Central memory CD8-positive, alpha-beta T cell (primary cell): ENCODE measurements around the gene HRH4.
A peak's percentile ranks its signal among the peaks of the same experiment; 100 is the strongest.

ENCODE experiments used
- ATAC-seq: fragments of 150-1000 bp; cut with Tn5 transposase; replicated peaks from 2 replicates; pipeline ENCODE4 v1.10.0; 2022; ENCODE audit warnings: mild to moderate bottlenecking, moderate FRiP score, moderate number of reproducible peaks; ENCODE audit not compliant: poor library complexity, severe bottlenecking; ENCODE audit errors: extremely low read depth
- DNase-seq, 2 donors: peaks; one replicate each; pipeline ENCODE4 v3.0.0; 2021; ENCODE audit warnings: low spot score in 2 of 2
- H3K27ac Mint-ChIP-seq: one replicate; pipeline ENCODE4 v1.8.0; 2022; ENCODE audit warnings: low read depth, mild to moderate bottlenecking, moderate library complexity, mixed read lengths
- H3K27me3 Mint-ChIP-seq: one replicate; pipeline ENCODE4 v1.8.0; 2022; ENCODE audit warnings: mixed read lengths
- H3K36me3 Mint-ChIP-seq: one replicate; pipeline ENCODE4 v1.8.0; 2022; ENCODE audit warnings: mild to moderate bottlenecking, moderate library complexity, mixed read lengths; ENCODE audit not compliant: insufficient read depth
- H3K4me1 Mint-ChIP-seq: one replicate; pipeline ENCODE4 v1.8.0; 2022; ENCODE audit warnings: mixed read lengths
- H3K4me3 Mint-ChIP-seq: one replicate; pipeline ENCODE4 v1.8.0; 2022; ENCODE audit warnings: mild to moderate bottlenecking, moderate library complexity, mixed read lengths
- H3K9me3 Mint-ChIP-seq: one replicate; pipeline ENCODE4 v1.8.0; 2022; ENCODE audit warnings: mixed read lengths

The HRH4 gene

DNA sequence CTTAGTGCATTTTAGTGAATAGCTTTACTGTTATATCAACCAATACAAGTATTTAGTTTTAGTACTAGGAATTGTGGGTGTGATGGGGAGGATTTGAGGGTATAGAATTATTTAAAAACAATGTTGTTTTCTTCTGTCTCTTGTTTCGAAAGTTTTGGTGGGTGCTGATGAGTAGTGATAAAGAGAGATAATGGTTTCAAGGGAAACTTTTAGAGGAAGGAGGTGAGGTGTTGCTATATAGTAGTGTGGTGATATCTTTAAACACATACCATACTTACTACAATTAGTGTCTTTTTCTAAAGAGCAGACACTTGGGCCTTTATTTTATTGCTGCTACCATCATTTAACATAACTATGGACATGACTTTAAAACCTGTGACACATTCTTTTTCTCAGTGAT is 23.5 kb upstream of the HRH4 start:
- Mint-ChIP-seq H3K4me3 (no peak overlapping the region), H3K4me1 (no peaks in the 10 kb centered on the region), H3K27me3 (no peaks in the 10 kb centered on the region), H3K36me3 (peaks cover 20% of the 10 kb centered on the region), H3K27ac (no peak overlapping the region), H3K9me3 (no peaks in the 10 kb centered on the region)
- DNase-seq (no peak), ATAC-seq (no peak)

DNA sequence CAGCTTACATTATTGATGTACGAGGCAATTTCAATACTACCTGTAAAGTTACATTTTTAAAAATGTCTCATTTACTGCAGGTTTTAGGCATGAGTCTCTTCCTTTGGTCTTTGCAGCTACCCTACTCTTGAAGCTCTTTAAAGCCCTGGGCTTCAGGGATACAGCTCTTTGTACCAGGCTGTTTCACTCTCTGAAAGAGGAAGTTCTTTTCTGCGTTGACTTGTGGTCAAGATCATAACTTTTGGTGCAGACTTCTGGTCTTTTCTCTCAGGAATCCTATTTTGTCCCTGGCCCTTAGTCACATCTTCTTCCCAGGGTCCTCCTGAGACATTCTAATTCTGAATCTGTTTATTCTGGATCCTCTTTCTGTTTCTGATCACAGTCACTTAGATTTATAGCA is 16.6 kb upstream of the HRH4 start:
- Mint-ChIP-seq H3K36me3 (peaks cover 19% of the 10 kb centered on the region), H3K27ac (no peak overlapping the region), H3K27me3 (no peaks in the 10 kb centered on the region), H3K9me3 (no peaks in the 10 kb centered on the region), H3K4me3 (no peak overlapping the region), H3K4me1 (peaks cover 5% of the 10 kb centered on the region)
- ATAC-seq = no peak
- DNase-seq = no peak

DNA sequence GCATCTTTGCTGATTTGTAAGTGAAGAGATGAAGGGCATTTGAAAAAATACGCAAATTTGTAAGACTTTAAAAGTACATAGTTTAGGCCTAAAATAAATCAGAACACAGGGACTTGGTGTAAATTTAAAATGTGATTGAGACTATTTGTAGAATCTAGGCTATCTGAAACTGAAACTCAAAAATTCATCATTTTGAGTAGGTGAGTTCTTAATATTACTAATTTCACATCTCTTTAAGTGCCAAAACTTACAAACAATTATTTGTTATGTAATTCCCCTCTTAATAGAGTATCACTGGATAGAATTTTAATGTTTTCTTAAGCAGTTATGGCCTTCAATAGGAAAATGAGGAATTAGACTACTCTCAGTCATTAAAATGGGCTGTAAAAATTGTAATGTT is 14.0 kb upstream of the HRH4 start:
- Mint-ChIP-seq H3K36me3 (peaks cover 23% of the 10 kb centered on the region), H3K27ac (no peak overlapping the region), H3K9me3 (no peaks in the 10 kb centered on the region), H3K4me3 (no peak overlapping the region), H3K27me3 (no peaks in the 10 kb centered on the region), H3K4me1 (peaks cover 5% of the 10 kb centered on the region)
- ATAC-seq (no peak), DNase-seq (no peak)

DNA sequence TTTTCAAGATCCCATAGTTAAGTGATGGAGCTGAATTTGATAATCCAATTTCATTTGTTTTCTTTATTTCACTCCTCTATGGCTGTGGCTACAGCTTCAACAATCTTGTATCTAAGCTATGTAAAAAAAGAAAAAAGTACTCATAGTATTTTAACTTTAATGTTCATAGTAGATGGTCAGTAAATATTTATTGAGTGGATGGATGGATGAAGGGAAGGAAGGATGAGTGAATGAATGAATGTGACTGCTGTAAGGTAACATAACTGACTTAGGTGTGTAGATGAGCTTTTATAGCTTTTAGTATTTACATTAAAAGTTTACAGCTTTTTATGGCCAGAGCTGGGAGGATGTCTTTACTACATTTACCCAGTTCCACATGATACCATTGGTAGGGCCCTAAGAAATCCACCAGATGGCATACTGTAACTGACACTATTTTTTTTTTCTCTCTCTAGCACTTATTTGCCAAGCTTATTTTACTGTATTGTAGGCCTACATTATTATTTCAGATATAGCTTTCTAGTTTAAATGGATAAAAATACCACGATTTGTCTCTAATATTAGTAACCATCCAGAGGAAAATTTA is 13.4 kb upstream of the HRH4 start:
- no peak for DNase-seq
- Mint-ChIP-seq H3K9me3 (no peaks in the 10 kb centered on the region), H3K27me3 (no peaks in the 10 kb centered on the region), H3K36me3 (peaks cover 20% of the 10 kb centered on the region), H3K4me3 (no peak overlapping the region), H3K4me1 (peaks cover 5% of the 10 kb centered on the region), H3K27ac (no peak overlapping the region)
- no peak for ATAC-seq

DNA sequence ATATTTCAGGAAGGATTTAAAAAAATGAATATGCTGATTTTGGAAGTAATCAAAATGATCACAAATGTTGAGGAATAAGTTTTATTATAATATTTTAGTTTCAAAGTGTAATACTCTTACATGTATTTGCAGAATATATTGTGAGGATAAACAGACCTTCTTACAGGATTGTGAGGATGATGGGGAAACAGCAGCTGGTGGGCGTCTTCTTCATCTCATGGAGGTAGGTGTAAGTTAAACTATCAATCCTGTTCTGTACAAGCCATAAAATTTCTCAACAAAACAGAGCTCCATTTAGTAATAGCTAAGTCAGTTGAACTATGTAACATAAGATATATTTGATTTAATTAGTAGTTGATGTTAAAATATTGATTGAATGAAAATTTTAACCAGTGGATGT is 12.5 kb upstream of the HRH4 start:
- no peak overlapping the region for H3K4me3 Mint-ChIP-seq
- ATAC-seq = no peak
- H3K27ac Mint-ChIP-seq = no peak overlapping the region
- no peaks in the 10 kb centered on the region for H3K27me3 Mint-ChIP-seq
- no peaks in the 10 kb centered on the region for H3K9me3 Mint-ChIP-seq
- peaks cover 5% of the 10 kb centered on the region for H3K4me1 Mint-ChIP-seq
- peaks cover 20% of the 10 kb centered on the region for H3K36me3 Mint-ChIP-seq
- no peak for DNase-seq

DNA sequence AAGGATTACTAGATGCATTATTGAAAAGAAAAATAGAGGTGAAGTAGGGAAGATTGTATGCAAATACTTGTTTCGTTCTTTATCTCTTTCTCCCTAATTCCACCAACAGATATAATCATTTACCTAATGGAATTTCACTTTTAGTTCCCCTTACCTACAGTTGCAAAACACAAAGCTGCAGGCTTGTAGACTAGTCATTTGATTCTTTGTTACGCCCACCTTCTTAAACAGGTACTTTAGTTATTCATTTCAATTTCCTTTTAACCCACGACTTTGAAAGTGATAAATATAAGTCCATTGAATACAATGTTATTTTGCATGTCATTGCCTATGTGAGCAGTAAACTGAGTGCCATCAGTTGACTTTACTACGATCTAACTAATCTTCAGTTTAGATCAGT is 3.9 kb upstream of the HRH4 start:
- peaks cover 4% of the 10 kb centered on the region for H3K36me3 Mint-ChIP-seq
- H3K4me1 Mint-ChIP-seq = no peaks in the 10 kb centered on the region
- H3K9me3 Mint-ChIP-seq = no peaks in the 10 kb centered on the region
- H3K4me3 Mint-ChIP-seq = no peak overlapping the region
- DNase-seq (no peak), ATAC-seq (no peak)
- no peaks in the 10 kb centered on the region for H3K27me3 Mint-ChIP-seq
- H3K27ac Mint-ChIP-seq = no peak overlapping the region

DNA sequence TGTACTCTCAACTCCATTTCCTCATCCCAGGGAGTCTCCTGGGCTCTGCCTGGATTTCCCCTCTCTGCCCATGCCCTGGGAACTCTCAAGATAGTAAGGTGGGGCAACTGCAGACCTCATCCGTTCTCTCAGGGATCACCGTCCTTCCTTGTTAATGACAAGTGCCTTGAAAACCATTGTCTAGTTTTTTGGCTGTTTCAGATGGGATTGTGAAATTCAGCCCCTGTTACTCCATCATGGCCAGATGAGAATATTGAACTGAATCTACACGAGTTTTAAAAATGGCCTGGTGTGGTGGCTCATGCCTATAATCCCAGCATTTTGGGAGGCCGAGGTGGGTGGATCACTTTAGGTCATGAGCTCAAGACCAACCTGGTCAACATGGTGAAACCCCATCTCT is 665 bp upstream of the HRH4 start:
- Mint-ChIP-seq H3K4me3 (no peak overlapping the region), H3K27me3 (peaks cover 2% of the 10 kb centered on the region), H3K4me1 (peaks cover 6% of the 10 kb centered on the region), H3K36me3 (peaks cover 3% of the 10 kb centered on the region), H3K9me3 (no peaks in the 10 kb centered on the region), H3K27ac (no peak overlapping the region)
- no peak for ATAC-seq
- DNase-seq = no peak

DNA sequence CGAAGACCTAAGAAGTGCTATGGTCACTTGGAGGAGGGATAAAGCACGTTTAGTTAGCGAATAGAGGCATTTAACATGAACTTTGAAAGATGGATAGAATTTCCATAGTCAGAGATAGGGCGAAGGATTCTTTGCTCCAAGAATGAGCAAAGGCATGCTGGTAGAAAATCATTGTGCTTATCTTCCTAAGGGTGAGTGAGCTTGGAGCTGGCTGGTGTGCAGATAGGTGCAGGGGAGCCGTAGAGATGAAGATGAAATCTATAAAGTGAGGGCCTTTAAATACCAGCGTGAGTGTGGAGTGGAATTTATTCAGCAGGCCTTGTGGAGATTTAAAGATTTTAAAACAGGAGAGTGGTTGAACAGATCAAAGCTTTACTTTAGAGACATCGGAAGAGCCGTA is 1.6 kb downstream of the HRH4 start:
- H3K27me3 Mint-ChIP-seq = peaks cover 9% of the 10 kb centered on the region
- ATAC-seq (no peak), DNase-seq (no peak)
- H3K36me3 Mint-ChIP-seq = peaks cover 3% of the 10 kb centered on the region
- peaks cover 6% of the 10 kb centered on the region for H3K4me1 Mint-ChIP-seq
- H3K4me3 Mint-ChIP-seq = peak overlapping the region; percentile 10
- H3K27ac Mint-ChIP-seq = no peak overlapping the region
- no peaks in the 10 kb centered on the region for H3K9me3 Mint-ChIP-seq

DNA sequence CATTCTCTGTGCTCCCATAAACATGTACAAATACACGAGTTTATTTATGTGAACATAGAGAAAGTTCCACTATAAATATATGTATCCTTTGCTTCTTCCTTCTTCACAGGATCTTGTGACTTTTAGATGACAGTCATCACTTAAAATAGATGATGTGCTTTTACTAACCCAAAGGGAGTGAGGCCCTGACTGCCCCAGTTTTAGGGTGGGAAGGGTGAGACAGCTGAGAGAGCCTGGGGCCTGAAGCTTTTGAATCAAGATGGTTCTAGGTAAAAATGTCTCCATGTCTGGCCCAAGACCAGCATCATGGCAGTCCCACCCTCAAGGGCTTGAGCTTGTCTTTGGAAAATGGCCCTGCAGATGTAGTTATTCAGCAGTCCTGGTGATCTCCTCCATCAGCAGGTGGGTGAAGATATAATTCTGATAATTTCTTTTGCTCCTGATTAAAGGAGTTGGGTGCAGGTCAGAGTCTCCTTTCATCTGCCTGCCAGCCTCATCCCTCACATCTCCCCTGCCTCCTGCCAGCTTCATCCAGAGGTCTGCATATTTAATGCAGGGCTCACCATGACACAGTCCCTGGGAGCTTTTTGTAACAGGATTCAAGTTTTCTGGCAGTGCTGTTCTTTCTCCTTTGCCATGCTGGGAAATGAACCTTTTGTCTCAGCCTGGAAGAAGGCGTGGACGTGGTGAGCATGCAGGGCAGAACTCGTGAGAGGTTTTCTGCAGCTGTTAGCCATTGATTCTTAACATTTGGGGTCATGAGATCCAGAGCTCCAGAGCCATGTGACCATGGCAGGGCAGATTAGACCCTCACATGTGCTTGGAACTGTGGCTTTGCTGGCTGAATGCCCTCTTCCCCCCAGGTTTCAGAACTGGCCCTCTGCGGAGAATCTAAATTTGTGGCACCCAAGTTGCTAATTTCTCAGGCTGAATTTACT is 2.7 kb downstream of the HRH4 start:
- Mint-ChIP-seq H3K27me3 (peaks cover 9% of the 10 kb centered on the region), H3K4me3 (no peak overlapping the region), H3K27ac (no peak overlapping the region), H3K36me3 (peaks cover 3% of the 10 kb centered on the region), H3K4me1 (peaks cover 6% of the 10 kb centered on the region), H3K9me3 (no peaks in the 10 kb centered on the region)
- DNase-seq = no peak
- ATAC-seq = no peak

DNA sequence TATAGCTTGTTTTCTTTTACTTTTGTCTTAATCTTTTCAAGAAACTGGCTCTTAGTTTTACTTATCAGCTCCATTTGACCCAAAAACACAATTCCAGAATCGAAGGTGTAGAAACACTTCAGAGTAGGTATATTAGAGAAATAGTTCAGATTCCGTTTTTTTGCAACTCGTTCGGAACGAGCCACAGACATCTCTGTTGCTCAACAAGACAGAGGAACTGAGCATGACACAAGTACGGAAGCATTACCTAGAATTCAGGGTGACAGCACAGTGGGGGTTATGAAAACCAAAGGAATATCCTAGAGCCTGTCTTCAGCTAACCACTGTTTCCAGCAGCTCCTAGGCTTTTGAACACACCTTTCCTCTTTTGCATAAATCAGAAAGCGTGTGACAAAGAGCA is 5.0 kb downstream of the HRH4 start:
- H3K27ac Mint-ChIP-seq = no peak overlapping the region
- H3K9me3 Mint-ChIP-seq = no peaks in the 10 kb centered on the region
- peaks cover 6% of the 10 kb centered on the region for H3K4me1 Mint-ChIP-seq
- peaks cover 3% of the 10 kb centered on the region for H3K36me3 Mint-ChIP-seq
- no peak overlapping the region for H3K4me3 Mint-ChIP-seq
- DNase-seq (no peak), ATAC-seq (no peak)
- H3K27me3 Mint-ChIP-seq = peaks cover 9% of the 10 kb centered on the region

DNA sequence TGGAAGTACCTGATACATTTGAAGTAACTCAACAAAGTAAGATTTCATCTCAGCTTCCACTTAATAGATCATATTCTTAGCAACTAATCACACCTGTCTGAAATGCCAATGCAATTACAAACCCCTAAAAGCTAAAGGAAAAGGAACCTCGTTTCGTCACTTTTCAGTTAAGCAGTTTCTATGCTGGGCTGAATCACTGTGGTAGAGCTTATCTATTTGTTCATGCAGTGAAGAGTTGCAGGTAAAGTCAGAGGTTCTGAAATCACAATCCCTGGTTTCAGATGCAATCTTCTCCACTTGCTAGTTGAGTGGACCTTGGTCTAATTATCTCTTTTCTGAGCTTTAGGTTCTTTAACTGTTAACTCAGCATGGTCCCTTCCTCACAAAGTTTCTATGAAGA is 6.3 kb downstream of the HRH4 start:
- H3K27ac Mint-ChIP-seq = no peak overlapping the region
- ATAC-seq (no peak), DNase-seq (no peak)
- peaks cover 5% of the 10 kb centered on the region for H3K36me3 Mint-ChIP-seq
- H3K27me3 Mint-ChIP-seq = peaks cover 9% of the 10 kb centered on the region
- H3K4me3 Mint-ChIP-seq = no peak overlapping the region
- H3K9me3 Mint-ChIP-seq = no peaks in the 10 kb centered on the region
- H3K4me1 Mint-ChIP-seq = peaks cover 4% of the 10 kb centered on the region

DNA sequence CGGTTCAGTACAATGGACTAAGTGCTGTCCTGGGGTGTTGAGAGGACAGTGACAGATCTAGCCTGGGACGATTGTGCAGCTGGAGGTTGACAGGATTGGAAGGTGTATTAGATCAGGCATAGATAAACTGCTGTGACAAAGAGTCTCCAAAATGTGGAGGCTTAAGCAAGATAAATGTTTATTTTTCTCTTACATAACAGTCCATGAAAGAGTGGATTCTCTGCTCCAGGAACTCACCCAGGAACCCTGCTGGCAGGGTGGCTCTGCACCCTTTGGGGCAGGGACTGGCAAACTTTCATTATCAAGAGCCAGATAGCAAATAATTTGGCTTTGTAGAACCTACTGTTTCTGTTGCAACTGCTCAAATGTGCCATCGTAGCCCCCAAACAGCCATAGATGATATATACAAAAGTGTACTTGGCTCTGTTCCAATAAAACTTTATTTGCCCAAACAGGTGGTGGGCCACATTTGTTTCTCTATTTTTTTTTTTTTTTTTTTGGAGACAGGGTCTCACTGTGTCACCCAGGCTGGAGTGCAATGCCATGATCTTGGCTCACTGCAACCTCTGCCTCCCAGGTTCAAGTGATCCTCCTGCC is 9.7 kb downstream of the HRH4 start:
- DNase-seq = no peak
- Mint-ChIP-seq H3K27me3 (peaks cover 4% of the 10 kb centered on the region), H3K27ac (no peak overlapping the region), H3K4me1 (no peaks in the 10 kb centered on the region), H3K36me3 (peaks cover 3% of the 10 kb centered on the region), H3K9me3 (no peaks in the 10 kb centered on the region), H3K4me3 (no peak overlapping the region)
- ATAC-seq = no peak

DNA sequence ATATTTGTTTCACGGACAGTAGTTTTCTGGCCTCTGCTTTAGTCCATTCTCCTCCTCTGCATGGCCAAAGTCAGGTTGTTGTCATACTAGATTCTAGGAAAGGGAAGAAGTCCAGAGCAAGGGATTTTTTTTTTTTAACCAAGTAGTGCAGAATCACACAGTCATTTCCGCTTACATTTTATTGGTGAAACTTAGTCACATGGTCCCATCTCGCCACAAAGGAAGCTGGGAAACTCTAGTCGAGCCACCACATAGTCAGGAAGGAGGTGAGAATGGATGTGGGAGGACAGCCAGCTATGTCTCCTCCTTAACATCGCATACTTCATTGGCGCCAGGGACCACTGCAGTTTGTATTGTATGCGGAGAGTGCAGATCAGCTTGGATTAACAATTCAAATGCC is 10.4 kb downstream of the HRH4 start:
- no peaks in the 10 kb centered on the region for H3K4me1 Mint-ChIP-seq

More for the DNA sequence above, 10.4 kb downstream of the HRH4 start:
- Mint-ChIP-seq H3K27me3 (no peaks in the 10 kb centered on the region), H3K27ac (no peak overlapping the region), H3K4me3 (no peak overlapping the region), H3K36me3 (peaks cover 3% of the 10 kb centered on the region), H3K9me3 (no peaks in the 10 kb centered on the region)
- DNase-seq (no peak), ATAC-seq (no peak)
